HepG2 (cell line): ENCODE results near the gene HOXC10. TPM values are rescaled to one million over a fixed set of nuclear protein-coding genes. Genes with fewer than 3 reads are reported as not detected.

ENCODE experiments used
- ATAC-seq: fragments of 200-7000 bp; cut with Tn5 transposase; 3 replicates; pipeline ENCODE4 v1.9.1; 2020; ENCODE audit warnings: mild to moderate bottlenecking, moderate library complexity
- BruUV-seq: library from RNA; stranded (reverse); fragments of 400-500 nt; replicated peaks from 2 replicates; lab custom pipeline; 2021; lab: Mats Ljungman, UMichigan
- CTCF ChIA-PET: fragments of 300-600 bp; formaldehyde crosslinking; extraction: SDS; loops from one replicate; lab custom pipeline; 2021; ENCODE audit warnings: low total read pairs, inconsistent platforms, low intra/inter-chr PET ratio; lab: Yijun Ruan, JAX
- POLR2A ChIA-PET: fragments of 350-600 bp; sonication (Branson Sonifier 250); formaldehyde crosslinking; loops from one replicate; lab custom pipeline; 2020; ENCODE audit warnings: antibody characterized with exemption, inconsistent platforms; lab: Yijun Ruan, JAX
- DNase-seq: peaks from one replicate; pipeline ENCODE4 v3.0.0-alpha.2; 2015; ENCODE audit warnings: low spot score
- FAIRE-seq: peaks from 3 replicates; lab custom pipeline; 2011; peaks lifted over from hg19 to GRCh38; lab: Jason Lieb, UNC
- H2AFZ ChIP-seq: one replicate; pipeline ENCODE4 v1.6.1; 2011; ENCODE audit warnings: low read length, inconsistent platforms
- H3K27ac ChIP-seq: fragments of 300-600 bp; 3 replicates; pipeline ENCODE4 v1.8.0; 2011; ENCODE audit warnings: mixed run types, mild to moderate bottlenecking, mixed read lengths, low read length, inconsistent platforms; ENCODE audit not compliant: insufficient read depth; ENCODE audit errors: extremely low read length
- H3K27me3 ChIP-seq, 2 experiments: fragments of 200-600 bp in 1 of 2; 2 replicates in 1 of 2; 3 replicates in 1 of 2; pipeline versions ENCODE4 v1.6.0 to v1.8.0; 2011; ENCODE audit warnings: low read length in 2 of 2, mild to moderate bottlenecking in 2 of 2, moderate library complexity in 2 of 2, inconsistent platforms in 1 of 2; ENCODE audit not compliant: insufficient read depth in 2 of 2, control insufficient read depth in 1 of 2
- H3K36me3 ChIP-seq, 2 experiments: fragments of 200-600 bp in 1 of 2; replicated peaks in 1 of 2; 2 replicates in 1 of 2; 3 replicates in 1 of 2; pipeline versions ENCODE4 v1.5.1 to v1.8.0; 2011; ENCODE audit warnings: low read length in 2 of 2, inconsistent platforms in 1 of 2; ENCODE audit not compliant: insufficient read depth in 2 of 2, control insufficient read depth in 1 of 2
- H3K4me1 ChIP-seq: 2 replicates; pipeline ENCODE4 v1.5.1; 2012; ENCODE audit warnings: low read length, inconsistent platforms; ENCODE audit not compliant: insufficient read depth
- H3K4me2 ChIP-seq: 2 replicates; pipeline ENCODE4 v1.6.0; 2011; ENCODE audit warnings: low read depth, low read length, inconsistent platforms
- H3K4me3 ChIP-seq, 3 experiments: fragments of 200-600 bp in 1 of 3; sonication (generic), shearing (Covaris generic) in 1 of 3; replicated peaks in 1 of 3; 2 replicates each; pipeline ENCODE4 v1.5.1; 2011 to 2016; ENCODE audit warnings: low read length in 3 of 3, inconsistent platforms in 2 of 3, low read depth in 2 of 3, mild to moderate bottlenecking in 2 of 3, control low read depth in 1 of 3, mixed read lengths in 1 of 3; ENCODE audit not compliant: insufficient read depth in 1 of 3
- H3K79me2 ChIP-seq: one replicate; pipeline ENCODE4 v1.6.1; 2011; ENCODE audit warnings: low read length, inconsistent platforms; ENCODE audit not compliant: insufficient read depth
- H3K9ac ChIP-seq: 2 replicates; pipeline ENCODE4 v1.6.0; 2011; ENCODE audit warnings: mild to moderate bottlenecking, low read depth, low read length, inconsistent platforms; ENCODE audit not compliant: insufficient read depth
- H3K9me3 ChIP-seq: 2 replicates; pipeline ENCODE4 v1.5.1; 2012; ENCODE audit warnings: mild to moderate bottlenecking, low read length
- H4K20me1 ChIP-seq: 2 replicates; pipeline ENCODE4 v1.6.0; 2011; ENCODE audit warnings: inconsistent platforms, mild to moderate bottlenecking, low read length, moderate library complexity; ENCODE audit not compliant: insufficient read depth
- GZF1 ChIP-seq: sonication (generic); formaldehyde crosslinking; IDR thresholded peaks from 2 replicates; pipeline ENCODE4 v1.5.1; 2020; ENCODE audit warnings: mild to moderate bottlenecking, missing genetic modification reagents
- KDM6A ChIP-seq: IDR thresholded peaks from 2 replicates; pipeline ENCODE4 v1.6.1; 2016; ENCODE audit warnings: low read depth
- ZBTB33 ChIP-seq: sonication (generic); formaldehyde crosslinking; IDR thresholded peaks from 2 replicates; pipeline ENCODE4 v1.4.0; 2020; ENCODE audit warnings: missing genetic modification reagents
- ZMYM3 ChIP-seq: sonication (generic); formaldehyde crosslinking; IDR thresholded peaks from 2 replicates; pipeline ENCODE4 v1.5.1; 2020; ENCODE audit warnings: mild to moderate bottlenecking, missing genetic modification reagents
- ZNF740 ChIP-seq: sonication (generic); formaldehyde crosslinking; IDR thresholded peaks from 2 replicates; pipeline ENCODE4 v1.4.0; 2020; ENCODE audit warnings: missing genetic modification reagents
- ZNF768 ChIP-seq: sonication (generic); formaldehyde crosslinking; IDR thresholded peaks from 2 replicates; pipeline ENCODE4 v1.4.0; 2020; ENCODE audit warnings: missing genetic modification reagents
- WGBS: methylation state at CpG from one replicate; pipeline ENCODE4 v1.1.6; 2017; ENCODE audit warnings: low lambda C conversion rate; 5-methylcytosine and 5-hydroxymethylcytosine counted together
- in situ Hi-C: cut with HindIII; loops from 2 replicates; pipeline ENCODE4 v1.10.0; 2017; ENCODE audit warnings: low pct_unique_long_range_greater_than_20kb; ENCODE audit not compliant: extremely low pct_ligation_motif_present
- intact Hi-C: fragments of 100-400 bp; cut with micrococcal nuclease; formaldehyde crosslinking; loops from one replicate; pipeline ENCODE4 v1.10.0; 2022; ENCODE audit not compliant: unreplicated experiment
- polyA plus RNA-seq, 8 experiments: library from polyadenylated mRNA; depleted of rRNA in 3 of 8; stranded (reverse) in 7 of 8; unstranded in 1 of 8; fragments of >200 nt; fragmentation: Illumina TruSeq in 4 of 8; extraction: Trizol in 4 of 8; gene quantifications; 2 replicates each; pipeline versions ENCODE4 v1.2.1 to v1.2.3, GENCODE V29; 2011 to 2016; ENCODE audit warnings: low read depth in 4 of 8, missing spikeins in 1 of 8, mixed read lengths in 1 of 8; ENCODE audit not compliant: insufficient read depth in 1 of 8
- total RNA-seq, 5 experiments: library from RNA; depleted of rRNA; stranded (reverse); fragments of >200 nt; fragmentation: Illumina TruSeq; extraction: Trizol; gene quantifications; 2 replicates each; pipeline ENCODE4 v1.2.3, GENCODE V29; 2016; ENCODE audit warnings: low read depth in 1 of 5

The HOXC10 gene
- total and polyA plus RNA-seq, 2 of the 13 experiments (the other 11 are each of a cell fraction or from before 2014, with no cell fraction given), result not detected

GRCh38 chr12:54019091-54019811 is 34.3 kb downstream of the HOXC10 start:
- DNase-seq, result no peak
- H3K27ac ChIP-seq, result no peak overlapping the region
- H3K27me3 ChIP-seq, result peaks cover 4 to 57% of the 10 kb centered on the region in 2 experiments
- H2AFZ ChIP-seq, result no peak overlapping the region
- ChIA-PET CTCF (no interaction called here), POLR2A (no interaction called here)
- H3K36me3 ChIP-seq, result no peaks in the 10 kb centered on the region
- no peak for FAIRE-seq
- H4K20me1 ChIP-seq, result no peaks in the 10 kb centered on the region
- intact Hi-C loops, result no loop called here
- H3K79me2 ChIP-seq, result no peaks in the 10 kb centered on the region
- H3K9ac ChIP-seq, result no peak overlapping the region
- no peak overlapping the region for H3K4me3 ChIP-seq
- no TSS peak for BruUV-seq
- no peak for ATAC-seq
- peaks cover 5% of the 10 kb centered on the region; the same call in 1 of the 2 replicates for H3K4me1 ChIP-seq
- in situ Hi-C loops, result loop anchor here (10.0 kb wide), 1 partner anchor 346 kb away; the partner anchor contains the start of gene GPR84
- no peak overlapping the region; the same call in 1 of the 2 replicates for H3K4me2 ChIP-seq
- H3K9me3 ChIP-seq, result no peaks in the 10 kb centered on the region
- 79% methylated on average over 43 of the region's 43 CpGs for WGBS
- TF ChIP-seq ZBTB33 (CRISPR knock-in tag) (0 out of 2 replicates have a peak, but pooled peaks have one; percentile 22), GZF1 (no peak), ZNF768 (CRISPR knock-in tag) (no peak), KDM6A (CRISPR knock-in tag) (no peak), ZNF740 (CRISPR knock-in tag) (no peak), ZMYM3 (no peak)
- TF ChIP-seq, all 625 proteins: peak for 1
